AG09319 (cell line): ENCODE data around the gene ATG16L2.

Source experiments
- DNase-seq: peaks from one replicate; pipeline ENCODE4 v3.0.0-alpha.2; 2010; ENCODE audit warnings: low read depth; ENCODE audit errors: extremely low read depth
- TF ChIP-seq, protein P1 (sequence below): IDR thresholded peaks from 2 replicates; pipeline ENCODE4 v1.5.1; 2011; ENCODE audit warnings: low read depth, mild to moderate bottlenecking, inconsistent platforms, low read length, moderate library complexity

ATG16L2 gene

DNA sequence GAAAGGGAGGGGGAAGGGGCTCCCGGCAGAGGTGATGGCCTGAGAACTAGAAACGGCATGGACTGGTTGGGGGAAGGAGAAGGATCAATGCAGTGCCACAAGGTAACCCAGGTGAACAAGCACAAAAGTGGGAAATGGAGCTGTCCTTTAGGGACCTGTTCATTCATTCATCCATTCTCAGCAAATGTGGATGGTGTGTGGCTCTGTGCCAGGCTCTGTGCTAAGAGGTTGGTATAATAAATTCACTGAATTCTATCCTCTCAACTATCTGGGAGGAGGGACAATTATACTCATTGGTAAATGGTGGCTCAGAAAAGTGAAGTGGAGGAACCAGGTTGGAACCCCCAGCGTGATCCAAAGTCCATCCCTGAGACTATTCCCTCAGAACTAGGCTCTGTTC lies 43.4 kb upstream of the ATG16L2 start:
- no peak for DNase-seq
- TF ChIP-seq, protein P1, sequence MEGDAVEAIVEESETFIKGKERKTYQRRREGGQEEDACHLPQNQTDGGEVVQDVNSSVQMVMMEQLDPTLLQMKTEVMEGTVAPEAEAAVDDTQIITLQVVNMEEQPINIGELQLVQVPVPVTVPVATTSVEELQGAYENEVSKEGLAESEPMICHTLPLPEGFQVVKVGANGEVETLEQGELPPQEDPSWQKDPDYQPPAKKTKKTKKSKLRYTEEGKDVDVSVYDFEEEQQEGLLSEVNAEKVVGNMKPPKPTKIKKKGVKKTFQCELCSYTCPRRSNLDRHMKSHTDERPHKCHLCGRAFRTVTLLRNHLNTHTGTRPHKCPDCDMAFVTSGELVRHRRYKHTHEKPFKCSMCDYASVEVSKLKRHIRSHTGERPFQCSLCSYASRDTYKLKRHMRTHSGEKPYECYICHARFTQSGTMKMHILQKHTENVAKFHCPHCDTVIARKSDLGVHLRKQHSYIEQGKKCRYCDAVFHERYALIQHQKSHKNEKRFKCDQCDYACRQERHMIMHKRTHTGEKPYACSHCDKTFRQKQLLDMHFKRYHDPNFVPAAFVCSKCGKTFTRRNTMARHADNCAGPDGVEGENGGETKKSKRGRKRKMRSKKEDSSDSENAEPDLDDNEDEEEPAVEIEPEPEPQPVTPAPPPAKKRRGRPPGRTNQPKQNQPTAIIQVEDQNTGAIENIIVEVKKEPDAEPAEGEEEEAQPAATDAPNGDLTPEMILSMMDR, result no peak

DNA sequence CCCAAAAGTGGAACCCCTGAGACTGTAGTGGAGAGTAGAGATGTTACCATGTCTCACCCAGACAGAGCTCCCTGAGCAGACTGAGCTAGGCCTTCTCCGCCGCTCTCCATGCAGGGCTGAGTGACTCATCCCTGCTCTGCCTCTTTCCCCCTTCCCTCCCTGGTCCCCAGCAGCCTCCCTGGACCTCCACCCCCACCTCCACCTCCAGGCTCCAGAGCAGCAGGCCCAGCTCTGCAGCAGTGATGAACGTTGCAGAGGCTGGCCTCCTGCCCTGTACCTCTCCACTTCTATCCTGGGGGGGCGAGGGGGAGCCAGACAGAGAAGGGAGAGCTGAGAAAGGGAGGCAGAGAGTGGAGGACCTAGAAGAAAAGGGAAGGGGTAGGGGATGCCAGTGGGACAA lies 42.7 kb upstream of the ATG16L2 start:
- TF ChIP-seq, protein P1, result no peak
- no peak for DNase-seq

DNA sequence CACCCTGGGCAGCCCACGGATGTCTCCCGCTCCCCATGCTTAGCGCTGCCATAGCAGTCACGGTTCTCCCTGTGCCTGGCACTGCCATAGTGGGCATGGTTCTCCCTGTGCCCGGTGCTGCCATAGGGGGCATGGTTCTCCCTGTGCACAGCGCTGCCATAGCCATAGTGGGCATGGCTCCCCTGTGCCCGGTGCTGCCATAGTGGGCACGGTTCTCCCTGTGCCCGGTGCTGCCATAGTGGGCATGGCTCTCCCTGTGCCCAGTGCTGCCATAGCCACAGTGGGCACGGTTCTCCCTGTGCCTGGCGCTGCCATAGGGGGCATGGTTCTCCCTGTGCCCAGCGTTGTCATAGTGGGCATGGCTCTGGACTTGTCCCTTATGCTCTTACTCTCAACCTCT lies 42.2 kb upstream of the ATG16L2 start:
- TF ChIP-seq, protein P1, result no peak
- no peak for DNase-seq

DNA sequence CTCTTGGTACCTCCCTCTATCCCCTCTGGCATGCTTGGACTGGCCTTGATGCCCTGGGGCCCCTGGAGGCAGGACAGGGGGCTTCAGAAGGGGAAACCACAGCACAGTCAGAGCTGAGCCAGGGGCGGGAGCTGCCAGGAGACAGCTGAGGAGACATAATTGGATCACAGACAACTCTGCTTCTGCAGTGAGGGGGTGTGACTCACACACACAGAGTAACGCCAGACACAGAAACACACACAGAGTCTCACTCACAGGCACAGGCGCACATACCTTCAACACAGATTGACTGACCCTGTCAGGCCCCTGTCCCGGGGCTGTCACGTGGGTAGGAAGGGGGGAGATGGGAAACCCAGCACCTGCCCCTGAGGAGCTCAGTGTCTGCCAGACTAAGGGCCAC lies 40.9 kb upstream of the ATG16L2 start:
- TF ChIP-seq, protein P1, result no peak
- peak; percentile 38 for DNase-seq

DNA sequence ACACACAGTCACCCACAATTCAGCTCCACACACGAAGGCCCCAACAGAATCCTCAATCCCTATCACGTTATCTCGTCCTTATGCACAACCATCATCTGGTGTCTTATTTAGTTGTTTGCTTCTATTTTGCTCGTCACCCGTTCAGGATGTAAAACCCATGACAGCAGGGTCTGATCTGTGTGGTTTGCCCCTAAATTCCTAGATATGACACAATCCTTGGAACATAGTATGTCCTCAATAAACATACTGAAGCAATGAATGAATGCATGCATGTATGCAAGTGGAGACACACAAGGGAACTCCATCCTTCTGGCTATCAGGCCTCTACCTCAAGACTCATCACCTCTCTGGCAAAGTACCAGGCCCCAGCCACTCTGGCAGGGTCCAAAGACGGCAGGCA lies 40.5 kb upstream of the ATG16L2 start:
- DNase-seq, result no peak

DNA sequence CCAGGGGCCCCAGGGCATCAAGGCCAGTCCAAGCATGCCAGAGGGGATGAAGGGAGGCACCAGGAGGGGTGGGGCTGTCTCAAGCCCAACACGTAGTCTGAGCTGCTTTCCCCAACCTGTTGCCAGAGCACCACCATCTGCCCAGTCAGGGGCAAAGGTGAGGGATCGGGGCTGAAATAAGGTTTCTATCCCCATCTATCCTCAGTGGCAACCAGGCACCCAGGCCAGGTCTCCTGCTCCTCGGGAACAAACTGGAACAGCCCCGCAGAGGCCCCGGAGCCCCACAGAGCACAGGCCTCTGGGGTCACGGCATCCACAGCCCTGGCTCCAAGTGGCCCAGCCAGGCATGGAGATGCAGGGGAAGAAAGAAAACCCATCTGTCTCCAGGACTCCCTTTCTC lies 39.7 kb upstream of the ATG16L2 start:
- TF ChIP-seq, protein P1, result no peak
- no peak for DNase-seq

More for the DNA sequence above, 40.5 kb upstream of the ATG16L2 start:
- TF ChIP-seq, protein P1, result no peak

DNA sequence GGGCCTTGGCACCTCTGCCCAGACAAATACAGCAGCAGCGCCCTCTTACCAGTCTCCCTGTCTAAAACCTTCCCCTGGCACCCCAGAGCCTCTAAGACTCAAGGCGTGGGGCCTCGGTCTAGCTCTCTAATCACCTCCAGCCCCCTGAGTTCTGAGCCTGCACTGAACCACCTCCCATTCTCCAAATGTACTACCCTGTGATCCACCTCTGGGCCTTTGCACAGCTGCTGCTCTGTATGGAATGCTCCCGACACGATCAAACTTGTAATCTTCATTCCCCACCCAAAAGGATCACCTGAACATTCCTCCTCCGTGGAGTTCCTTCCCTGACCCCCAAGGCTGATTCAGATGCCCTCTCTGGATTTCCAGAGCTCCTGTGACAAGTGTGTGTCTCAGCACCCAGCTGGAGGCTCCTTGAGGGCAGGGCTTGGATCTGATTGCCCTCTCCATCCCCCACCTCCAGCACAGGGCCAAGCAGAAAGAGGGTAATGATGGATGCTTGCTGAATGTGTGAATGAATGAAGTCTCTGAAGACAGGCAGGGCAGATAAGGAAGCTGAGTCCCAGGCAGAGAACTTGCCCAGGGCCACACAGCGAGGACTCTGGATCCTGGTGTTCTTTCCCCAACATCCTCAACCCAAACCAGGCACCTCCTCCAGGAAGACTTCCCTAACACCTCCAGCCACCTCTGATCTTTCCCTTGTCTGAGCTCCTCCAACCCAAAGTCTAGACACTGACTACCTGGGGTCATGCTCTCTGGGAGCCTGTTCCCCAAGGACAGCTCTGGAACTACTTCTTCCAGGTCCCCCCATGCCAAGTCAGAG lies 38.7 kb upstream of the ATG16L2 start:
- TF ChIP-seq, protein P1, result no peak
- no peak for DNase-seq
